PC-9 (cell line): ENCODE results near the gene FBN3. TPM values are rescaled to one million over a fixed set of nuclear protein-coding genes. Genes with fewer than 3 reads are reported as not detected.

ENCODE experiments used
- BruUV-seq: library from RNA; stranded (reverse); fragments of 400-500 nt; replicated peaks from 2 replicates; lab custom pipeline; 2021; lab: Mats Ljungman, UMichigan
- CTCF ChIA-PET: fragments of 300-600 bp; sonication (Branson Sonifier 250); formaldehyde crosslinking; loops from one replicate; lab custom pipeline; 2022; ENCODE audit warnings: antibody characterized with exemption; lab: Charles Lee
- POLR2A ChIA-PET: fragments of 300-600 bp; sonication (Branson Sonifier 250); formaldehyde crosslinking; loops from one replicate; lab custom pipeline; 2022; ENCODE audit warnings: antibody characterized with exemption; ENCODE audit not compliant: unreplicated experiment; lab: Charles Lee
- DNase-seq, 2 experiments: peaks; one replicate each; pipeline versions ENCODE4 v3.0.0 to v3.0.0-alpha.2; 2015 to 2022; ENCODE audit warnings: mixed read lengths in 1 of 2
- H2AFZ ChIP-seq: fragments of 200-600 bp; sonication (generic); 2 replicates; pipeline ENCODE4 v1.8.1; 2017; ENCODE audit warnings: antibody characterized with exemption
- H3F3A ChIP-seq: fragments of 200-600 bp; sonication (generic); 2 replicates; pipeline ENCODE4 v1.8.1; 2017; ENCODE audit warnings: antibody characterized with exemption, mild to moderate bottlenecking, low read depth; ENCODE audit not compliant: insufficient read depth
- H3K27ac ChIP-seq: fragments of 200-600 bp; sonication (generic); 2 replicates; pipeline ENCODE4 v1.6.1; 2016; ENCODE audit warnings: mixed run types
- H3K27me3 ChIP-seq: fragments of 200-600 bp; sonication (generic); 2 replicates; pipeline ENCODE4 v1.6.1; 2016; ENCODE audit warnings: low read depth, mixed run types; ENCODE audit not compliant: insufficient read depth
- H3K36me3 ChIP-seq: fragments of 200-600 bp; sonication (generic); 2 replicates; pipeline ENCODE4 v1.6.1; 2016; ENCODE audit warnings: low read depth, mixed run types
- H3K4me1 ChIP-seq: fragments of 200-600 bp; sonication (generic); replicated peaks from 2 replicates; pipeline ENCODE4 v1.6.1; 2016; ENCODE audit warnings: mixed run types; ENCODE audit not compliant: insufficient read depth
- H3K4me2 ChIP-seq: fragments of 200-600 bp; sonication (generic); 2 replicates; pipeline ENCODE4 v1.6.1; 2017; ENCODE audit warnings: mixed run types
- H3K4me3 ChIP-seq: fragments of 200-600 bp; sonication (generic); 2 replicates; pipeline ENCODE4 v1.6.1; 2016; ENCODE audit warnings: mixed run types
- H3K79me2 ChIP-seq: fragments of 200-600 bp; sonication (generic); 2 replicates; pipeline ENCODE4 v1.6.1; 2017; ENCODE audit warnings: low read depth, mixed run types
- H3K9me2 ChIP-seq: fragments of 200-600 bp; sonication (generic); 2 replicates; pipeline ENCODE4 v1.8.1; 2017; ENCODE audit warnings: mild to moderate bottlenecking; ENCODE audit not compliant: insufficient read depth
- H3K9me3 ChIP-seq: fragments of 200-600 bp; sonication (generic); 2 replicates; pipeline ENCODE4 v1.8.1; 2016; ENCODE audit warnings: low read depth; ENCODE audit not compliant: insufficient read depth
- H4K20me1 ChIP-seq: fragments of 200-600 bp; sonication (generic); 2 replicates; pipeline ENCODE4 v1.8.1; 2017; ENCODE audit not compliant: insufficient read depth
- CTCF ChIP-seq: fragments of 200-600 bp; sonication (generic); conservative IDR thresholded peaks from 2 replicates; pipeline ENCODE4 v1.6.1; 2017; ENCODE audit warnings: mixed run types, antibody characterized with exemption, mild to moderate bottlenecking, moderate library complexity
- EZH2 ChIP-seq: fragments of 200-600 bp; sonication (generic); IDR thresholded peaks from 2 replicates; pipeline ENCODE4 v1.8.0; 2017; ENCODE audit warnings: antibody characterized with exemption, low read depth
- intact Hi-C: fragments of 100-400 bp; cut with micrococcal nuclease; formaldehyde crosslinking; loops from one replicate; pipeline ENCODE4 v1.10.0; 2022; ENCODE audit not compliant: unreplicated experiment
- total RNA-seq: library from RNA; stranded (reverse); gene quantifications from 2 replicates; pipeline ENCODE4 v1.2.3, GENCODE V29; 2021

FBN3 gene
- total RNA-seq, 1 experiment from 2014 or later, result not detected

GRCh38 chr19:8111376-8111775 is 38.0 kb downstream of the FBN3 start:
- Histone ChIP-seq H3K79me2 (no peaks in the 10 kb centered on the region), H3K9me3 (no peaks in the 10 kb centered on the region), H3K27me3 (peaks cover 51% of the 10 kb centered on the region), H2AFZ (no peak overlapping the region), H3K4me1 (peaks cover 10% of the 10 kb centered on the region), H4K20me1 (no peaks in the 10 kb centered on the region), H3F3A (peaks cover 17% of the 10 kb centered on the region), H3K9me2 (no peaks in the 10 kb centered on the region), H3K4me2 (no peak overlapping the region), H3K36me3 (no peaks in the 10 kb centered on the region), H3K27ac (no peak overlapping the region), H3K4me3 (no peak overlapping the region)
- intact Hi-C loops, result no loop called here
- TF ChIP-seq EZH2 (no peak), CTCF (no peak)
- ChIA-PET POLR2A (no interaction called here), CTCF (no interaction called here)
- BruUV-seq, result no TSS peak
- DNase-seq, result no peak

- DNase-seq, result no peak
- H4K20me1 ChIP-seq, result no peaks in the 10 kb centered on the region
- intact Hi-C loops, result no loop called here
- TF ChIP-seq EZH2 (no peak), CTCF (no peak)
- ChIA-PET POLR2A (no interaction called here), CTCF (no interaction called here)
- no peak overlapping the region for H3K4me3 ChIP-seq
- H3K9me2 ChIP-seq, result no peaks in the 10 kb centered on the region
- peaks cover 10% of the 10 kb centered on the region for H3K4me1 ChIP-seq
- no peak overlapping the region for H3K27ac ChIP-seq
- H3K79me2 ChIP-seq, result no peaks in the 10 kb centered on the region
- H3K36me3 ChIP-seq, result no peaks in the 10 kb centered on the region
- peaks cover 52% of the 10 kb centered on the region for H3K27me3 ChIP-seq
- no peak overlapping the region for H3K4me2 ChIP-seq
- peaks cover 17% of the 10 kb centered on the region for H3F3A ChIP-seq
- BruUV-seq, result no TSS peak
- H2AFZ ChIP-seq, result no peak overlapping the region
- no peaks in the 10 kb centered on the region for H3K9me3 ChIP-seq
These were observed 38.5 kb downstream of the FBN3 start for GRCh38 chr19:8110931-8111330.

DNA sequence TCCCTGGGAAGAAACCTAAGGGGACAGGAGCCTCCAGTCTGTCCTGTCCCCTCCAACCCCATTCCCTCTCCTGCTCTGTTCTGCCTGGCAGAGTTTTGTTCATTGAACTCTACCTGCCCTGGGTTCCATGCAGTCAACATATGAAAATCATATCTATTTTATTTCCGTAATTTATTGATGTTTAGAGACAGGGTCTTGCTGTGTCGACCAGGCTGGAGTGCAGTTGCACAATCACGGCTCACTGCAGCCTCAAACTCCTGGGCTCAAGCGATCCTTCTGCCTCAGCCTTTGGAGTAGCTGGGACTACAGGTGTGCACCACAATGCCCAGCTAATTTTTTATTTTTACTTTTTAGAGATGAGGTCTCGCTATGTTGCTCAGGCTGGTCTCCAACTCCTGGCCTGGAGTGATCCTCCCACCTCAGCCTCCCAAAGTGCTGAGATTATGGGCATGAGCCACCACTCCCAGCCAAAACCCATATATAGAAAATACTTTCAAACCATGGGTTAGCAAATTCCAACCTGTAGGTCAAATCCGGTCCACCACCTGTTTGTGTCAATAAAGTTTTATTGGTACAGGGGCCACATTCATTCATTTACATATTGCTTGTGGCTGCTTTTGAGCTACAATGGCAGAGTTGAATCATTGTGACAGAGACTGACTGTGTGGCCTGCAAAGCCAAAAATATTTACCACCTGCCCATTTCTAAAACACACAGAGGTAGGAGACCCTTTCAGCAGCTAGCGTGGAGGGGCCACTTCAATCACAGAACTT is 39.3 kb downstream of the FBN3 start:
- Histone ChIP-seq H3K9me3 (no peaks in the 10 kb centered on the region), H3F3A (peaks cover 17% of the 10 kb centered on the region), H2AFZ (no peak overlapping the region), H3K27ac (no peak overlapping the region), H3K4me3 (no peak overlapping the region), H3K9me2 (no peaks in the 10 kb centered on the region), H4K20me1 (no peaks in the 10 kb centered on the region), H3K4me1 (peaks cover 10% of the 10 kb centered on the region), H3K4me2 (no peak overlapping the region), H3K79me2 (no peaks in the 10 kb centered on the region), H3K36me3 (no peaks in the 10 kb centered on the region), H3K27me3 (peaks cover 56% of the 10 kb centered on the region)
- ChIA-PET POLR2A (no interaction called here), CTCF (no interaction called here)
- intact Hi-C loops, result no loop called here
- DNase-seq, result no peak
- TF ChIP-seq EZH2, result no peak
- TF ChIP-seq CTCF, result no peak
- BruUV-seq, result no TSS peak
